ENCODE results near the gene NSRP1. TPM values are rescaled to one million over a fixed set of nuclear protein-coding genes. Genes with fewer than 3 reads are reported as not detected.

NSRP1 gene
- total and polyA plus RNA-seq, 2 of the 13 experiments (the other 11 are each of a cell fraction or from before 2014, with no cell fraction given), result 7.0 to 14.3 TPM

GRCh38 chr17:30104575-30105339, 11.9 kb upstream of the NSRP1 start (continued):
- no peak for TF ChIP-seq SMAD1 (CRISPR knock-in tag; IDR thresholded peaks at IDR 0.05; ENCODE audit: borderline replicate concordance, low read depth)
- no peak for TF ChIP-seq FUBP1 (CRISPR knock-in tag; IDR thresholded peaks at IDR 0.05; ENCODE audit: borderline replicate concordance)
- TF ChIP-seq ZNF776 (CRISPR knock-in tag; IDR thresholded peaks at IDR 0.05), result no peak
- no peak for TF ChIP-seq NKX3-1 (CRISPR knock-in tag; IDR thresholded peaks at IDR 0.05)
- TF ChIP-seq ETV6 (CRISPR knock-in tag; conservative IDR thresholded peaks at IDR 0.05), result no peak
- TF ChIP-seq SRSF4 (IDR thresholded peaks at IDR 0.05; ENCODE audit: low read depth, low read length, poor library complexity, severe bottlenecking), result no peak
- TF ChIP-seq, protein P1, sequence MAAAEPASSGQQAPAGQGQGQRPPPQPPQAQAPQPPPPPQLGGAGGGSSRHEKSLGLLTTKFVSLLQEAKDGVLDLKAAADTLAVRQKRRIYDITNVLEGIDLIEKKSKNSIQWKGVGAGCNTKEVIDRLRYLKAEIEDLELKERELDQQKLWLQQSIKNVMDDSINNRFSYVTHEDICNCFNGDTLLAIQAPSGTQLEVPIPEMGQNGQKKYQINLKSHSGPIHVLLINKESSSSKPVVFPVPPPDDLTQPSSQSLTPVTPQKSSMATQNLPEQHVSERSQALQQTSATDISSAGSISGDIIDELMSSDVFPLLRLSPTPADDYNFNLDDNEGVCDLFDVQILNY (CRISPR knock-in tag; conservative IDR thresholded peaks at IDR 0.05), result 0 out of 2 replicates have a peak, but pooled peaks have one; percentile 12
- peak; percentile 73 for TF ChIP-seq ETV5 (CRISPR knock-in tag; IDR thresholded peaks at IDR 0.05; ENCODE audit: borderline replicate concordance)
- TF ChIP-seq ZNF788 (CRISPR knock-in tag; IDR thresholded peaks at IDR 0.05; ENCODE audit: borderline replicate concordance), result no peak; the same call in 1 of the 2 replicates
- TF ChIP-seq RFXANK (CRISPR knock-in tag; IDR thresholded peaks at IDR 0.05), result no peak
- TF ChIP-seq SRSF1 (optimal IDR thresholded peaks at IDR 0.05; ENCODE audit: low read depth, low read length), result no peak
- no peak for TF ChIP-seq ZNF430 (CRISPR knock-in tag; IDR thresholded peaks at IDR 0.05)
- TF ChIP-seq SP4 (CRISPR knock-in tag; IDR thresholded peaks at IDR 0.05), result no peak
- TF ChIP-seq FLYWCH1 (CRISPR knock-in tag; IDR thresholded peaks at IDR 0.05), result no peak
- TF ChIP-seq BCL6 (CRISPR knock-in tag; IDR thresholded peaks at IDR 0.05), result peak; percentile 55; the same call in 1 of the 2 replicates
- TF ChIP-seq, protein P2, sequence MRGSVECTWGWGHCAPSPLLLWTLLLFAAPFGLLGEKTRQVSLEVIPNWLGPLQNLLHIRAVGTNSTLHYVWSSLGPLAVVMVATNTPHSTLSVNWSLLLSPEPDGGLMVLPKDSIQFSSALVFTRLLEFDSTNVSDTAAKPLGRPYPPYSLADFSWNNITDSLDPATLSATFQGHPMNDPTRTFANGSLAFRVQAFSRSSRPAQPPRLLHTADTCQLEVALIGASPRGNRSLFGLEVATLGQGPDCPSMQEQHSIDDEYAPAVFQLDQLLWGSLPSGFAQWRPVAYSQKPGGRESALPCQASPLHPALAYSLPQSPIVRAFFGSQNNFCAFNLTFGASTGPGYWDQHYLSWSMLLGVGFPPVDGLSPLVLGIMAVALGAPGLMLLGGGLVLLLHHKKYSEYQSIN (CRISPR knock-in tag; IDR thresholded peaks at IDR 0.05; ENCODE audit: borderline replicate concordance), result no peak
- TF ChIP-seq ZNF326 (CRISPR knock-in tag; IDR thresholded peaks at IDR 0.05; ENCODE audit: borderline replicate concordance), result no peak
- TF ChIP-seq, protein P3, sequence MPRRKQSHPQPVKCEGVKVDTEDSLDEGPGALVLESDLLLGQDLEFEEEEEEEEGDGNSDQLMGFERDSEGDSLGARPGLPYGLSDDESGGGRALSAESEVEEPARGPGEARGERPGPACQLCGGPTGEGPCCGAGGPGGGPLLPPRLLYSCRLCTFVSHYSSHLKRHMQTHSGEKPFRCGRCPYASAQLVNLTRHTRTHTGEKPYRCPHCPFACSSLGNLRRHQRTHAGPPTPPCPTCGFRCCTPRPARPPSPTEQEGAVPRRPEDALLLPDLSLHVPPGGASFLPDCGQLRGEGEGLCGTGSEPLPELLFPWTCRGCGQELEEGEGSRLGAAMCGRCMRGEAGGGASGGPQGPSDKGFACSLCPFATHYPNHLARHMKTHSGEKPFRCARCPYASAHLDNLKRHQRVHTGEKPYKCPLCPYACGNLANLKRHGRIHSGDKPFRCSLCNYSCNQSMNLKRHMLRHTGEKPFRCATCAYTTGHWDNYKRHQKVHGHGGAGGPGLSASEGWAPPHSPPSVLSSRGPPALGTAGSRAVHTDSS (CRISPR knock-in tag; conservative IDR thresholded peaks at IDR 0.05), result no peak
- no peak for TF ChIP-seq MZF1 (CRISPR knock-in tag; IDR thresholded peaks at IDR 0.05; ENCODE audit: borderline replicate concordance)
- no peak for TF ChIP-seq ZBTB37 (CRISPR knock-in tag; IDR thresholded peaks at IDR 0.05)
- TF ChIP-seq ZNF570 (CRISPR knock-in tag; IDR thresholded peaks at IDR 0.05; ENCODE audit: borderline replicate concordance), result no peak
- peak; percentile 30 for TF ChIP-seq CBX1 (IDR thresholded peaks at IDR 0.05; ENCODE audit: low read depth)
- TF ChIP-seq EED (CRISPR knock-in tag; IDR thresholded peaks at IDR 0.05), result no peak

Data from HepG2 (cell line).